Erythroblast (primary cell): ENCODE data around the gene USP49.

Source experiments
- GATA1 ChIP-seq: IDR thresholded peaks from 2 replicates; pipeline ENCODE4 v1.6.1; 2011; ENCODE audit warnings: low read depth, mild to moderate bottlenecking, control low read depth, low read length, moderate library complexity
- POLR2A ChIP-seq: IDR thresholded peaks from 2 replicates; pipeline ENCODE4 v1.6.1; 2011; ENCODE audit warnings: mild to moderate bottlenecking, low read length

- TF ChIP-seq POLR2A (no peak), GATA1 (no peak)
These were observed 93.8 kb downstream of the USP49 start for GRCh38 chr6:41801380-41801779.
